Measurements from ENCODE around the gene THBS2. TPM values are rescaled to one million over a fixed set of nuclear protein-coding genes. Genes with fewer than 3 reads are reported as not detected.
"Not testable (repeated sequence)": the region's sequence is repeated elsewhere in the genome, so short reads cannot be mapped to it uniquely, and the experiment has no call there.

The THBS2 gene
- total RNA-seq, 4 donors from 2014 or later = 12.0 to 74.7 (median 16.4) TPM

GRCh38 chr6:169184419-169184818, 69.2 kb downstream of the THBS2 start:
- intact Hi-C loops (cut with DNase I) = no loop called here

GRCh38 chr6:169183233-169183632, 70.4 kb downstream of the THBS2 start:
- WGBS, 2 donors = 87 to 91% methylated on average over 8 of the region's 8 CpGs
- H3K4me3 ChIP-seq (replicated peaks in 1 of 3) = no peak overlapping the region
- no peaks in the 10 kb centered on the region for H3K36me3 ChIP-seq
- DNase-seq = no peak
- intact Hi-C loops (cut with DNase I) = no loop called here
- H3K27me3 ChIP-seq = no peaks in the 10 kb centered on the region
- no peaks in the 10 kb centered on the region for H3K4me1 ChIP-seq
- H3K27ac ChIP-seq = no peak overlapping the region
- H3K9me3 ChIP-seq = no peaks in the 10 kb centered on the region
- no peak for TF ChIP-seq CTCF (IDR thresholded peaks at IDR 0.05)
- TF ChIP-seq POLR2A (IDR thresholded peaks at IDR 0.05) = no peak

More at GRCh38 chr6:169184419-169184818, 69.2 kb downstream of the THBS2 start:
- no peak overlapping the region for H3K4me3 ChIP-seq (replicated peaks in 1 of 3)
- H3K36me3 ChIP-seq = no peaks in the 10 kb centered on the region
- H3K27ac ChIP-seq = no peak overlapping the region
- no peak for DNase-seq
- TF ChIP-seq POLR2A (IDR thresholded peaks at IDR 0.05) (no peak), CTCF (IDR thresholded peaks at IDR 0.05) (no peak)
- H3K9me3 ChIP-seq = no peaks in the 10 kb centered on the region
- H3K4me1 ChIP-seq = no peaks in the 10 kb centered on the region
- no peaks in the 10 kb centered on the region for H3K27me3 ChIP-seq
- WGBS, 2 donors = 96 to 97% methylated on average over 3 of the region's 3 CpGs

GRCh38 chr6:169179831-169180230, 73.8 kb downstream of the THBS2 start:
- H3K4me3 ChIP-seq (replicated peaks in 1 of 3); H3K27ac ChIP-seq; H3K36me3 ChIP-seq; DNase-seq; H3K27me3 ChIP-seq; intact Hi-C loops (cut with DNase I); H3K9me3 ChIP-seq; H3K4me1 ChIP-seq: not testable (repeated sequence)
- WGBS, 2 donors = 31 to 60% methylated on average over 1 of the region's 1 CpG

GRCh38 chr6:169177516-169178166, 76.0 kb downstream of the THBS2 start:
- H3K4me1 ChIP-seq = no peaks in the 10 kb centered on the region
- H3K36me3 ChIP-seq = no peaks in the 10 kb centered on the region
- TF ChIP-seq POLR2A (IDR thresholded peaks at IDR 0.05) = no peak
- no peak overlapping the region for H3K4me3 ChIP-seq (replicated peaks in 1 of 3)
- intact Hi-C loops (cut with DNase I) = no loop called here
- H3K27ac ChIP-seq = no peak overlapping the region
- H3K9me3 ChIP-seq = no peaks in the 10 kb centered on the region
- H3K27me3 ChIP-seq = no peaks in the 10 kb centered on the region
- DNase-seq = no peak
- 83% methylated on average over 10 of the region's 10 CpGs for WGBS, 2 donors

- Histone ChIP-seq H3K27ac (no peak overlapping the region), H3K4me1 (no peaks in the 10 kb centered on the region), H3K4me3 (replicated peaks in 1 of 3) (no peak overlapping the region), H3K36me3 (no peaks in the 10 kb centered on the region), H3K9me3 (no peaks in the 10 kb centered on the region), H3K27me3 (no peaks in the 10 kb centered on the region)
- intact Hi-C loops (cut with DNase I) = no loop called here
- DNase-seq = no peak
- TF ChIP-seq POLR2A (IDR thresholded peaks at IDR 0.05) (no peak), CTCF (IDR thresholded peaks at IDR 0.05) (no peak)
- WGBS, 2 donors = 83 to 87% methylated on average over 15 of the region's 15 CpGs
Measured at GRCh38 chr6:169176361-169176991, 77.2 kb downstream of the THBS2 start.

- WGBS, 2 donors = 89% methylated on average over 15 of the region's 15 CpGs
- Histone ChIP-seq H3K9me3 (no peaks in the 10 kb centered on the region), H3K27me3 (no peaks in the 10 kb centered on the region), H3K4me3 (replicated peaks in 1 of 3) (no peak overlapping the region), H3K27ac (no peak overlapping the region), H3K36me3 (no peaks in the 10 kb centered on the region), H3K4me1 (no peaks in the 10 kb centered on the region)
- intact Hi-C loops (cut with DNase I) = no loop called here
- DNase-seq = no peak
- TF ChIP-seq CTCF (IDR thresholded peaks at IDR 0.05) (no peak), POLR2A (IDR thresholded peaks at IDR 0.05) (no peak)
Measured at GRCh38 chr6:169175360-169175887, 78.2 kb downstream of the THBS2 start.

All from thyroid gland (tissue), 4 donors.